HG03139 (cell line): ENCODE data around the gene SH3RF2.
"Not testable (repeated sequence)": the region's sequence is repeated elsewhere in the genome, so short reads cannot be mapped to it uniquely, and the experiment has no call there.

ENCODE experiments used
- ATAC-seq: cut with Tn5 transposase; IDR thresholded peaks from one replicate; pipeline ENCODE4 v1.9.1; 2021; ENCODE audit not compliant: unreplicated experiment

The SH3RF2 gene, protein sequence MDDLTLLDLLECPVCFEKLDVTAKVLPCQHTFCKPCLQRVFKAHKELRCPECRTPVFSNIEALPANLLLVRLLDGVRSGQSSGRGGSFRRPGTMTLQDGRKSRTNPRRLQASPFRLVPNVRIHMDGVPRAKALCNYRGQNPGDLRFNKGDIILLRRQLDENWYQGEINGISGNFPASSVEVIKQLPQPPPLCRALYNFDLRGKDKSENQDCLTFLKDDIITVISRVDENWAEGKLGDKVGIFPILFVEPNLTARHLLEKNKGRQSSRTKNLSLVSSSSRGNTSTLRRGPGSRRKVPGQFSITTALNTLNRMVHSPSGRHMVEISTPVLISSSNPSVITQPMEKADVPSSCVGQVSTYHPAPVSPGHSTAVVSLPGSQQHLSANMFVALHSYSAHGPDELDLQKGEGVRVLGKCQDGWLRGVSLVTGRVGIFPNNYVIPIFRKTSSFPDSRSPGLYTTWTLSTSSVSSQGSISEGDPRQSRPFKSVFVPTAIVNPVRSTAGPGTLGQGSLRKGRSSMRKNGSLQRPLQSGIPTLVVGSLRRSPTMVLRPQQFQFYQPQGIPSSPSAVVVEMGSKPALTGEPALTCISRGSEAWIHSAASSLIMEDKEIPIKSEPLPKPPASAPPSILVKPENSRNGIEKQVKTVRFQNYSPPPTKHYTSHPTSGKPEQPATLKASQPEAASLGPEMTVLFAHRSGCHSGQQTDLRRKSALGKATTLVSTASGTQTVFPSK

DNA sequence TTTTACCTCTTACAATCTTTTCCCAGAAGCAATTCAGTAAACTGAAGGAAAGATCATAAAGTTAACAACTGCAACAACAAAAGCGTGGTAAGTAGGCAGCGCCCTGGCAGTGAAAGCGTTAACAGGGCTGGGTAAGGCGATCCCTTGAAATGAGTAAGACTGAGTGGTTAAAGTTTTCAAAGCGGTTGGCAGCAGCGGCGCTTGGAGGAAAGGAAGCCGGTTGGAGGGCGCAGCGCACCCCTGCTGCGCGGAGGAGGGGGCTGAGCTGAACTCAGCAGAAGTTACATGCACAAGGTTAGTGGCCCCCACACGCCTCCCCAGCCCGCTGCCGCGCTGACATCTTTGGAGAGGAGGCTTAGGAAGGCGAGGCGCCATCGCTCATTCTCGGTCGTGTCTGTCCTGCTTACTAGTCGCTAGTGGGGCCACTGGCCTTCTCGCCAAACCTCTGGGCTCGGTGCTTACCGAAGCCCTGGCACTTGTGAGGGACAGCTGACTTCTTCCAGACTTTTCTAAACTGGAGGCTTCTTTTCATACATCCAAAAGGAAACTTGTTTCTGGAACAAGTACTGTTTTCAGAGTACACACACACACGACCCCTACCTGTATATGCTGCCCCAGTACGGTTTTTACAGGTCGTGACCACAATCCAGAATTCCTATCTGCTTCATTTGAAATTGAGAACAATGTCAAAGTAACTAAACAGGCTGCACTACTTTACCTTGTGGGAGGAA is at the start of gene SH3RF2:
SH3RF2 (plus strand) TSS at position 178 of the 731 bp plus-strand sequence. CDS start 1,351 bp downstream, outside the sequence.
- no peak for ATAC-seq

DNA sequence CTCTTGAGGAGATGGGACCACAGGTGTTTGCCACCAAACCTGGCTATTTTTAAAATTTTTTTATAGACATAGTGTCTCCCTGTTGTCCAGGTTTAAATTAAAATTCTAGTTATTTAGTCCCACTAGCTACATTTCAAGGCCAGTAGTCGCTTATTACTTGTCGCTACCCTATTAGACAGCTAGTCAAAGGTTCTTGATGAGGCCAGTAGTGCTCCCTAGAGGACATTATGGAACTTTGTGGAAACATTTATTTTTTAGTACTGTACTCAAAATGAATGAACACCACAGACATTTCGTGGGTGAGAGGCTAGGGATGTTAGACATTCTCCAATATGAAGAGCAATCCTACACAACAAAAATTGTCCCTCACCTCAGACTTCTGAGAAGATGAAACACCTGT is 49.2 kb upstream of the SH3RF2 start:
- no peak for ATAC-seq

DNA sequence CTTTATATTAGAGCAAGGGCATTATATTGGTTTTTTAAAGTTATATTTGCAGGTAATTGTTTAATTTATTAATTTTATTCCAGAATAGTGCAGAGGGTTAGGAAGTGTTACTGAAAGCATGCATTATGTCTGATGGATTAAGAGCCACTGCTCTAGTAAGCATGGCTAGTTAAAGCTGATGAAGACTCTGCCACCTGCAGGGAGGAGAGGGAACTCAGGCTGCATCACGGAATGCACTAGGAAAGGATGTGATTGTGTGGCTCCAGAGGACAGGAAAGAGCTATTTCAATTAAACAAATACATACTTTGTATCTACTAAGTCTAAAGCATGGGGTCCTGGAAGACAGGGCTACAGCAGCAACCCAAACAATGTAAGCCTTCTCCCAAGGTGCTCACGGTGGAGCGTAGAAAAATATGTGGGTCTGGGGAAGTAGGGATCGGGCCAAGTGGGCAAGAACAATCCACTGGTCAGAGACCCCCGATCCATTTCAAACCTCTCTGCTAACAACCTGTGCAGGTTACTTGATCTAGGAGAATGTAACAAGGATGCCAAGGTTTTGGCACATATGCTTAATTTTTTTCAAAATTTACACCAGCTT is 48.3 kb upstream of the SH3RF2 start:
- peak; percentile 87 for ATAC-seq

DNA sequence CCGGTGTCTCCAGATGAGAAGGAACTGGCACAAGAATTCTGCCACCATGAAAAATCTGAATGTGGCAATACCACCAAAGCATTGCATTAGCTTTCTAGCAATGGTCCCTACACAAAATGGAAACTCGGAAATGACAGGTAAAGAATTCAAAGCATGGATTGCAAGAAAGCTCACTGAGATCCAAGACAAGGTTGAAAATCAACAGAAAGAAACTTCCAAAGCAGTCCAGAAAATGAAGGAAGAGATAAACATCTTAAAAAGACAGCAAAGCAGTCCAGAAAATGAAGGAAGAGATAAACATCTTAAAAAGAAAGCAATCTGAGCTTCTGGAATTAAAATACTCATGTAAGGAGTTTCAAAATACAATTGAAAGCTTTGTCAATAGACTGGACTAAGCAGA is 46.8 kb upstream of the SH3RF2 start:
- no peak for ATAC-seq

DNA sequence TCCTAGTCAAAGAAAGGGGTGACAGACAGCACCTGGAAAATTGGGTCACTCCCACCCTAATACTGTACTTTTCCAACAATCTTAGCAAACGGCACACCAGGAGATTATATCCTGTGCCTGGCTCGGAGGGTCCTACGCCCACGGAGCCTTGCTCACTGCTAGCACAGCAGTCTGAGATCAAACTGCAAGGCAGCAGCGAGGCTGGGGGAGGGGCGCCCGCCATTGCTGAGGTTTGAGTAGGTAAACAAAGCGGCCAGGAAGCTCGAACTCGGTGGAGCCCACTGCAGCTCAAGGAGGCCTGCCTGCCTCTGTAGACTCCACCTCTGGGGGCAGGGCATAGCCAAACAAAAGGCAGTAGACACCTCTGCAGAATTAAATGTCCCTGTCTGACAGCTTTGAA is 45.0 kb upstream of the SH3RF2 start:
- not testable (repeated sequence) for ATAC-seq

DNA sequence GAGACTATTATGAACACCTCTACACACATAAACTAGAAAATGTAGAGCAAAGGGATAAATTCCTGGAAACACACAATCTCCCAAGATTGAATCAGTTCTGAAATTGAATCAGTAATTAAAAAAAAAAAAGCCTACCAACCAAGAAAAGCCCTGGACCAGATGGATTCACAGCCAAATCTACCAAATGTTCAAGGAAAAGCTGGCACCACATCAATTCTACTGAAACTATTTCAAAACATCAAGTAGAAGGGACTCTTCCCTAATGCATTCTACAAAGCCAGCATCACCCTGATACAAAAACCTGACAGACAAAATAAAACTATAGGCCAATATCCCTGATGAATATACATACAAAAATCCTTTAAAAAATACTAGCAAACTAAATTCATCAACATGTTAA is 38.2 kb upstream of the SH3RF2 start:
- no peak for ATAC-seq

DNA sequence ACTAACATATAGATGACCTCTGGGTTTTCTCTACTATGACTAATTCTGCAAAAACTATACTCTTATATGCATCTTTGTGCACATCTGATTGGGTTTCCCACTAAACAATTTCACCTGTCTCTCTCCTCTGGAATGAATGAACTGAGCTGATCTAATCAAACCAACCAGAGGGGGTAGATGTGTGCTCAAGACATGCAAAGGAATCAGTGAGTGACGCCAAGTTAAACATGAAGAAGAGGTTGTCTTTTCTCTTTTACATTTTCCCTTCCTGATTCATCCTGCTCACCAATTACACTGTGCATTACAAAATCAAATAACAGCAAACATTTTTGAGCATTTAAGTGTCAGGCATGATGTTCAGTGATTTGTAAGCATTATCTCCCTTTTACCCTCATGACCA is 34.0 kb upstream of the SH3RF2 start:
- no peak for ATAC-seq

DNA sequence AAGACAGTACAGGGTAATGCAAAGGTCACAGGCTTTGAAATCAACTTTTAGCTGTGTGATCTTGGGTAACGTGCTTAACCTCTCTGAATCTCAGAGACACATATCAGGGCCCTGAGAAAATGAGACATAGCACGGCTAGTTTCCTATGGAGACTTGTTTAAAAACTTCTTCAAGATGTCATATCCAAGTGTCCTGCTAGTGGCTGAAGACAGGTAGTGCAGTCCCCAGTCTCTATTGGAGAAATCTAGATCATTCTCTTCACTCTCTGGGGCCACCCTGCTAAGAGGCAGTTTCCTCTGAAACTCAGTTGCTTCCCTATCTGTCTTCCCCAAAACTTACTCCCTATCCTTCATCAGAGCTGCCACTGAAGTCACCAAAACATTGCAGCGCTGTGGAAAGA is 33.3 kb upstream of the SH3RF2 start:
- ATAC-seq = no peak

DNA sequence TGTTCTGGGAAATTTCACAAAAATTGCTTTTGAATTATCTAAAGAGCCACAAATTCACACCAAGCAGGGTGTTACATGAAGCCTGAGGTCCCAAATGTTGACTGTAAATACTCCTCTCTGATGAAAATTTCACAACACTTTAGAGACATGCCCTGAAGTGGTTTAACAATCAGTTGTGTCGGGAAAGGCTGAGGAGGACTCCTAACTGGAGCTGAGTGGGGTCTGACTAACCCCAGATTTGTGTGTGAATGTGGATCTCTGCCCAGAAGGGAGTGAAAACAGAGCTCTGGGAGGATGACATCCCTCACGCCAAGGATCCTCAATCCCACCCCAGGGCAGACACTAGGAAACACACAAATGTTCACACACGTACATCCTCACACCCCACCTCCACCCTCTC is 32.5 kb upstream of the SH3RF2 start:
- no peak for ATAC-seq

DNA sequence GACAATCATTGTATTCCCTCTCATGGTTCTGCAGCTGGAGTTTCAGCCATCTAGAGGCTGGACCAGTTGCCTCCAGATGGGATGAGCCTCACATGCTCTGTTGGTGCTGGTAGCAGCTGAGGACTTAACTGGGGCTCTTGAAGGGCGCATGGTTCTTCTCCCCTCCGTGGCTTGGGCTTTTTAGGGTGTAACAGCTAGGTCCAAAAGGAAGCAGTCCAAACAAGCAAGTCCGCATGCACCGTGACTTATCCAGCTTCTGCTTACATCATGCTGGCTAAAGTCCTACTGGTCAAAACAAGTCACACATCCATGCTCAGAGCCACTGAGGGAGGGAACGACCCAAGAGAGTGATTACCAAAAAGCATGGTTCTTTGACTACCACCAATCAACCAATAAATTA is 31.6 kb upstream of the SH3RF2 start:
- no peak for ATAC-seq

DNA sequence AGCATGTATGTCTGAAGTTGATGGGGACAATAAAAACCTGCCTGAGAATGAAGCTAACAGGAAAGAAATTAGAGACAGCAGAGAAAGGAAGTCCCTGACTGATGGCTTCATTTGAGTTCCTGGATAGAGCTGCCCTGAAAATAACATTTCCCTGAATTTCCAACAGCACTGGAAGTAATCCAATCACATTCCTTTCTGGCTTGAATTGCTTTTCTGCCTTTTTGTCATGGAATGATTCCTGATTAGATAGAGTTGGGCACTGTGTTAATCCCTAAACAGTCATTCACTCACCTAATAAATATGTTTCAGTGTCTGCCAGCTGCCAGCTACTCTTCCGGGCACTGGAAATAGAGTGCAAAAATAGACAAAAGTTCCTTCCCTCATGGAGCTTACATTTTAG is 30.0 kb upstream of the SH3RF2 start:
- no peak for ATAC-seq

DNA sequence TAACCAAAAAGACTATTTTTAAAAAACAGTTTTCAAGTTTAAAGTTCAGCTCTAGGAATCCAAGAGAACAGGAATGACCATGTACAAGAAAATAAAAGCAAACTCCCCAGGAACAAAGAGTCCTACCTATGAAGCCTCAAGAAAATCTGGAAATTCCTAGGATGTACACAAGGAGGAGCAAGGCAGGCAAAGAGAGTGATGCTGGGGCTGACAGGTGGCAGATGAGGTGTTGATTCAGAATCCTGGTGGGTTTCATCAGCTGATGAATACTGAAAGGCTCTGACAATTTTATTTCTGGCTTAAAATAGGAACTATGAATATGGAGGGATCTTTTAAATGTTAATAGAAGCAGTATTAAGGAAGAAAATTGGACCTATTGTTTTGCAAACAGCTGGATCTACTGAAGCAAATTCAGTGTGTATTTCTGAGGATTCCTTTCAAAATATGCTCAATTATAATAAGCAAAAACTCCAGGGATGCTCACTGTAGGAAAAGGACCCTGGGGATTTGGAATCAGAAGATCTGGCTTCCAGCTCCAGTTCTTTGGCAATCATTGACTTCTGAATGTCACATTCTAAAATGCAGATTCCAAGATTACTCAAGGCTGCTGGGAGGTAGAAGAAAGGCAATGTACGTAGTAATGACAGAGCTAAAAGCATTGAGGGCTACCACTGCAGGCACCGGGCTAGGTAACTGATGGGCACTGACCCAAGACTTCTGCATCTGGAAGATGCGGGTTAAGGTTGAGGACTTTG is 28.0 kb upstream of the SH3RF2 start:
- no peak for ATAC-seq

DNA sequence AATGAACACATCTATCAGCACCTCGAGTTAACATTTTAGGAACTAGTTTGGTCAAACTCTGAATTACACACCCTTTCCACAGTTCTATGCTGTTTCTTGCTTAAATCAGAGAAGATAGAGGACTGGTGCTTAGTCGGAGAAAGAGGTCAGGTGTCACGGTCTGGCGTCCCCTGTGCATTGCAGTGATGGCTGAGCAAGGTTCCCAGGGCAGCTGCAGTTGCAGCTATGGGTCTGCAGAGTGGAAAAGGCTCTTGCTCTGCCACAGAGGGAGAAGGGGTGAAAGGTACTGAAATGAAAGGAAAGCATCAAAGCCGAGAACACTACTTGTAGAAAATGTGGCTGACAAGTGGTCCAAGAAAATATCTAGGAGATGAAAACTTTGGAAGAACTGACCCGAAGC is 25.2 kb upstream of the SH3RF2 start:
- ATAC-seq = no peak

DNA sequence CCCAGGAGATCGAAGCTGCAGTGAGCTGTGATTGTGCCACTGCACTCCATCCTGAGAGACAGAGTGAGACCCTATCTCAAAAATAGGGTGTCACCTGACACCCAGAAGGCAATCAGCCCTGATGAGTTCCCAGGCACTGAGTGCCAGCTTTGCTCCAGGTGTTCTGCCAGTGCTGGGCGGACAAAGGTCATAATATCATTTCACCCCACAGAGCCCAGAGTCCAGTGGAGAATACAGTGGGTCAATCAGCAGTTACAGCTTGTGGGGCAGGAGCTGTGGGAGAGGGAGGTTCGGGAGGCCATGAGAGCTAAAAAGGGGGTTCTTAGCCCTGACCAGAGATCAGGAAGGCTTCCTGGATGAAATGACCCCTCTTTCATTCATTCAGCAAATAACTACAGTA is 24.4 kb upstream of the SH3RF2 start:
- ATAC-seq = no peak

DNA sequence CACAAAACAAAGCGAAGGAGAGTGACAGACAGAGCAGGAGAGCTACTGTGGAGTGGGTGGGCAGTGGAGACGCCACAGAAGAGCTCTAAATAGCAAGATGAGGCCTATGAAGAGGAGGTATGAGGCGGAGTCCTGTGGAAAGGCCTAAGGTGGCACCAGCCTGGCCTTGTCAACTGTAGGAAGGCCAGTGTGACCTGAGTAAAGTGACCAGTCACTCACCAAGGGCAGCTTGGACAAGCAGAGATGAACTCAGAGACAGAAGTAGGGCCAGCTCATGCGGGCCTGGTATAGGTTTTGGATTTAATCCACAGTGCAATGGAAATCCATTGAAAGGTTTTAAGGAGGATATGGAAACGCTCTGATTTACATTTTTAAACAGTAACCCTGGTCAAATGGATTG is 23.8 kb upstream of the SH3RF2 start:
- ATAC-seq = no peak

DNA sequence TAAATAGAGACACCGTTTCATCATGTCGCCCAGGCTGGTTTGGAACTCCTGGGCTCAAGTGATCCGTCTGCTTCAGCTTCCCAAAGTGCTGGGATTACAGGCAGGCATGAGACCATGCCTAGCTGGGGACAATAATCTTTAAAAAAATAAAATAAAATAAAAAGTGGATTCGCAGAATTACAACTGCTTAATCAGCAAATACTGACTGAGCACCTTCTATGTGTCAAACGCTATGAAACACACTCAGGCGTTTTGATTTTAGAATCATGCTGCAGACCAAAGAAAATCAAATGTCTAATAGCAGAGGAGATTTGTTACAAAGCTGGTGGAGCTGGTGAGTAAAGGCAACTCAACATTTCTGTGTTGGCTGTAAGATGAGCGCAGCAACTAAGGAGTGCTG is 22.7 kb upstream of the SH3RF2 start:
- no peak for ATAC-seq

DNA sequence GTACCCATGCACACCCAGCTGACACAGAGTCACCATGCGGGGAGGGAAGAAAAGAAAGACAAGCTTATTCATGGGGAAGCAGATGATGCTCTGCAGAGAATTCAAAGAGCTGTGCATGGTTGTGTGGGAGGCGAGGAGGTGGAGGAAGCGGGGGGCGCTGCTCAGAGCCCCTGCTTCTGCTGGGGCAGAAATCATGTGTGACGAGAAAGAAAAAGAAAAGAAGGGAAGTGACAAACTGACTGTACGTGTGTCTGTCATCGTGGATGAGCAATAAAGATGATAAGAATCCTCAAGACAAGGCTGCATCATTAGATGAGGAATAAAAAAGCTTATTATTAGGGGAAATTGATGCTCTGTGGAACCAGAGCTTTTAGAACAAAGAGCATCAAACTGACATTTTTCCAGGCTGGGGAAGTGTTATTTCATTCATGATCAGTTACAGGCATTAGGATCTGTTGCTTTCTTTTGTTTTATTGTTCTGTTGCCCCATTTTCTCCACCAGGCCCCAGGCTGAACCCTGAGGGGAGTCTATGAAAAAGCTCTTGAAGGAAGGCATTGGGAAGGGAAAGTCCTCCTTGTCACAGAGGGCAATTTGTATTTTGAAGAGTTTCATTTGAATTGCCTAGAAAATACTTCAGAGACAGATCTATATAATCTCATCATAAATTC is 20.3 kb upstream of the SH3RF2 start:
- ATAC-seq = no peak

DNA sequence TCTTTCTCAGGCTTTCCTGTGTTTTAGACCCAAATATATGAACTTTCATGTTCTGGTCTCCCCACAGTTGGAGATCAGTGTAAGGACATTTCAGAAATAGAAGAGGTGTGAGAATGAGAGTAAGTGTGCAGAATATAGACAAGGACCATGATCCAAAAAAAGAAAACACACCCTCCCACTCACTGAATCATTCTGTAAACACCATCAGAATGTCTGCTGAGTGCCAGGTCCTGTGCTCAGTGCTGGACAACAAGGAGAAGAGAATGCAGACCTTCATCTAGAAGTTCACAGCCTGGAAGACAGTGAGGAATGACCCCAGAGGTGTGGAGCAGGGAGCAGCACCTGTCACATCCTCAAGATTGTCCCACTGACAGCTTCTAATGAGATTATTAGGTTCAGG is 19.1 kb upstream of the SH3RF2 start:
- ATAC-seq = no peak

DNA sequence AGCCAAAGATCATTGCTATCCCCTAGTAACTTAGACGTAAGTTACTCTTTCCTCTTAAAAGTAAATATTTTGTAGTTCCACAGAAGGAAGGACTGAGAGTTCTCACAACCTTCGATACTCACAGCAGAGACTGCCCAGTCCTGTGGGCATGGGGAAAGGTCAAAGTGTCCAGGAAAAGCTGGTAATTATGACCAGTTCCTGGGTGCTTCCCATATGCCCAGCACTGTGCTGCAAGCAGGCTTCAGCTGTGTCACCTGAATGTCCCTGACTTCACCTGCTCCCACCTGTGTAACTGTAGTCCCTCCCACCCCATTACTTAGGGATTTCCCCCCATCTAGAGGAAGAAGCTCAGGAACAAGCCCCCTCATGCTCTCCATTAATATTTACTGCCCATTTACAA is 18.0 kb upstream of the SH3RF2 start:
- ATAC-seq = no peak

DNA sequence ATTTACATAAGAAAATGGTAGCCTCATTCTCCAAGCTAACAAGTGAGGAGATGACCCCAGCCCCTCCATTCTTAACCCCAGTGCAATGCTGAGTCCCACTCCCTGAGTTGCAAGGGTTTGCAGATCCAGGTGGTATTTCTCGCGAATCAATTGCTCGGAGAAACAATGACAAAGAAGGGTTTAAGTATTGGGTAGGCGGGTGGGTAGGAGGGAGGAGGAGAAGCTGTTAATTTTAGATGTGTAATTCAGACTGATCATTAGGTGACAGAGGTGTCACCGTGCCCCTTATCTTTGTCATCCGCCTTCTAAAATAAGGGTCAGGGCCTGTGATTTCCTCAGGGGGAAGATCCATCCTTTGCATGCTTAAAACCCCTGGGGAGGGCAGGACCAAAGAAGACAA is 17.0 kb upstream of the SH3RF2 start:
- ATAC-seq = no peak
